B cell (primary cell): ENCODE results near the gene NIPSNAP2. TPM values are rescaled to one million over a fixed set of nuclear protein-coding genes. Genes with fewer than 3 reads are reported as not detected.

ENCODE experiments used
- ATAC-seq: fragments of 200-7000 bp; cut with Tn5 transposase; one replicate; pipeline ENCODE4 v1.10.0; 2021; ENCODE audit warnings: low read depth, mild to moderate bottlenecking, moderate number of reproducible peaks, moderate library complexity
- CTCF ChIA-PET: fragments of 350-600 bp; sonication (Branson Sonifier 250); formaldehyde crosslinking; loops from one replicate; lab custom pipeline; 2021; ENCODE audit warnings: antibody characterized with exemption, inconsistent platforms; lab: Charles Lee
- POLR2A ChIA-PET: fragments of 350-600 bp; sonication (Branson Sonifier 250); formaldehyde crosslinking; loops from one replicate; lab custom pipeline; 2021; ENCODE audit warnings: antibody characterized with exemption; lab: Charles Lee
- DNase-seq: peaks from one replicate; pipeline ENCODE4 v3.0.0; 2013
- H2AFZ ChIP-seq: 2 replicates; pipeline ENCODE4 v1.6.1; 2012; ENCODE audit warnings: mild to moderate bottlenecking, low read depth, low read length; ENCODE audit not compliant: insufficient read depth, poor library complexity, severe bottlenecking
- H3K27ac ChIP-seq, 2 donors: 1 replicate in 1 of 2; 2 replicates in 1 of 2; pipeline ENCODE4 v1.5.1; 2012 to 2013; ENCODE audit warnings: low read length in 2 of 2, mild to moderate bottlenecking in 2 of 2, moderate library complexity in 1 of 2
- H3K27me3 ChIP-seq, 4 experiments: fragments of 200-600 bp in 1 of 4; sonication (generic) in 1 of 4; replicated peaks in 1 of 4; 1 replicate in 2 of 4; 2 replicates in 2 of 4; pipeline versions ENCODE4 v1.6.1 to v1.7.0; 2013 to 2016; ENCODE audit warnings: low read length in 3 of 4, mild to moderate bottlenecking in 2 of 4, mixed read lengths in 1 of 4, moderate library complexity in 1 of 4; ENCODE audit not compliant: insufficient read depth in 4 of 4, control insufficient read depth in 3 of 4; ENCODE audit errors: control extremely low read depth in 1 of 4
- H3K36me3 ChIP-seq, 2 experiments: replicated peaks in 1 of 2; 1 replicate in 1 of 2; 2 replicates in 1 of 2; pipeline versions ENCODE4 v1.6.1 to v1.7.1; 2013; ENCODE audit warnings: low read length in 1 of 2; ENCODE audit not compliant: insufficient read depth in 2 of 2, control insufficient read depth in 1 of 2; ENCODE audit errors: control extremely low read depth in 1 of 2, extremely low read depth in 1 of 2
- H3K4me1 ChIP-seq, 2 donors: fragments of 200-600 bp in 1 of 2; sonication (generic) in 1 of 2; 1 replicate in 1 of 2; 2 replicates in 1 of 2; pipeline versions ENCODE4 v1.5.1 to v1.6.1; 2013 to 2017; ENCODE audit warnings: low read length in 2 of 2; ENCODE audit not compliant: control insufficient read depth in 2 of 2, insufficient read depth in 2 of 2
- H3K4me2 ChIP-seq: replicated peaks from 2 replicates; pipeline ENCODE3; 2012; ENCODE audit warnings: mild to moderate bottlenecking, low read depth, low read length; ENCODE audit not compliant: poor library complexity, severe bottlenecking
- H3K4me3 ChIP-seq, 5 experiments: fragments of 200-600 bp in 1 of 5; sonication (generic) in 1 of 5; 1 replicate in 3 of 5; 2 replicates in 2 of 5; pipeline versions ENCODE4 v1.5.1 to v1.7.0; 2011 to 2016; ENCODE audit warnings: low read length in 4 of 5, mild to moderate bottlenecking in 4 of 5, low read depth in 2 of 5, control low read depth in 1 of 5, moderate library complexity in 1 of 5; ENCODE audit not compliant: insufficient read depth in 1 of 5; ENCODE audit errors: control extremely low read depth in 1 of 5, extremely low read depth in 1 of 5
- H3K79me2 ChIP-seq: fragments of 200-600 bp; sonication (generic); one replicate; pipeline ENCODE4 v1.6.0; 2016; ENCODE audit warnings: low read length; ENCODE audit not compliant: control insufficient read depth, insufficient read depth
- H3K9ac ChIP-seq: fragments of 200-600 bp; sonication (generic); 2 replicates; pipeline ENCODE4 v1.6.1; 2017; ENCODE audit warnings: mild to moderate bottlenecking, low read length, moderate library complexity
- H3K9me3 ChIP-seq, 3 donors: one replicate each; pipeline versions ENCODE4 v1.6.1 to v1.7.1; 2013; ENCODE audit warnings: low read length in 2 of 3; ENCODE audit not compliant: control insufficient read depth in 2 of 3, insufficient read depth in 1 of 3; ENCODE audit errors: control extremely low read depth in 1 of 3
- H4K20me1 ChIP-seq: 2 replicates; pipeline ENCODE4 v1.6.0; 2012; ENCODE audit warnings: mild to moderate bottlenecking, low read length; ENCODE audit not compliant: insufficient read depth, control insufficient read depth, poor library complexity, severe bottlenecking
- H3K27ac Mint-ChIP-seq: one replicate; pipeline ENCODE4 v1.8.0; 2021; ENCODE audit warnings: mixed read lengths
- H3K27me3 Mint-ChIP-seq: one replicate; pipeline ENCODE4 v1.8.0; 2021; ENCODE audit warnings: mixed read lengths
- H3K4me1 Mint-ChIP-seq: one replicate; pipeline ENCODE4 v1.8.0; 2021; ENCODE audit warnings: mixed read lengths
- H3K4me3 Mint-ChIP-seq: one replicate; pipeline ENCODE4 v1.8.0; 2021; ENCODE audit warnings: mixed read lengths
- H3K9me3 Mint-ChIP-seq: one replicate; pipeline ENCODE4 v1.8.0; 2022; ENCODE audit warnings: mixed read lengths; ENCODE audit not compliant: insufficient read depth
- CTCF ChIP-seq: fragments of 200-600 bp; IDR thresholded peaks from one replicate; pipeline ENCODE4 v1.8.0; 2022; ENCODE audit warnings: antibody characterized with exemption, mild to moderate bottlenecking
- EZH2 ChIP-seq: IDR thresholded peaks from 2 replicates; pipeline ENCODE4 v1.6.1; 2012; ENCODE audit warnings: borderline replicate concordance, low read depth, mild to moderate bottlenecking, moderate library complexity, low read length; ENCODE audit not compliant: insufficient read depth, poor library complexity, severe bottlenecking
- WGBS: methylation state at CpG from one replicate; pipeline ENCODE4 v1.1.5; 2013; ENCODE audit warnings: missing lambda C conversion rate; ENCODE audit not compliant: insufficient coverage; 5-methylcytosine and 5-hydroxymethylcytosine counted together
- intact Hi-C: fragments of 100-400 bp; cut with micrococcal nuclease; formaldehyde crosslinking; loops from one replicate; pipeline ENCODE4 v1.10.0; 2022
- polyA plus RNA-seq: library from polyadenylated mRNA; depleted of rRNA; stranded (reverse); fragments of >200 nt; gene quantifications from 2 replicates; pipeline ENCODE4 v1.2.3, GENCODE V29; 2012
- total RNA-seq, 2 donors: library from RNA; stranded (reverse); fragments of 120-200 nt in 1 of 2; gene quantifications; 1 replicate in 1 of 2; 2 replicates in 1 of 2; pipeline versions ENCODE4 v1.2.3 to v1.2.4, GENCODE V29; 2013 to 2022

NIPSNAP2 gene
- total and polyA plus RNA-seq, 2 donors (not counting 1 experiment from before 2014, with no cell fraction given), result 19.6 to 40.4 TPM

- Histone ChIP-seq H3K9me3 (no peaks in the 10 kb centered on the region), H3K27ac (no peak overlapping the region), H3K36me3 (peaks cover 0 to 5% of the 10 kb centered on the region in 2 experiments), H3K27me3 (no peaks in the 10 kb centered on the region), H3K9ac (no peak overlapping the region), H4K20me1 (no peaks in the 10 kb centered on the region), H3K4me2 (no peak overlapping the region), H3K4me1 (peaks cover 5 to 19% of the 10 kb centered on the region in 2 donors), H3K4me3 (no peak overlapping the region), H3K79me2 (peaks cover 12% of the 10 kb centered on the region), H2AFZ (no peak overlapping the region)
- H3K4me1 Mint-ChIP-seq, result peaks cover 13% of the 10 kb centered on the region
- intact Hi-C loops, result no loop called here
- H3K27ac Mint-ChIP-seq, result no peak overlapping the region
- POLR2A ChIA-PET, result no interaction called here
- peak overlapping the region; percentile 96 for H3K4me3 Mint-ChIP-seq
- ATAC-seq (no peak), DNase-seq (no peak)
- CTCF ChIA-PET, result interaction anchor here (1.7 kb wide), 1 partner anchor 10 kb away, joined by 9 read pairs; the partner anchor contains the start of gene NIPSNAP2
- no peak for TF ChIP-seq CTCF
- no peak for TF ChIP-seq EZH2
- 89% methylated on average over 11 of the region's 11 CpGs for WGBS
- no peaks in the 10 kb centered on the region for H3K9me3 Mint-ChIP-seq
- H3K27me3 Mint-ChIP-seq, result no peaks in the 10 kb centered on the region
Observed at GRCh38 chr7:55953707-55954475, 10.5 kb upstream of the NIPSNAP2 start.

- 100% methylated on average over 4 of the region's 4 CpGs for WGBS
- Histone ChIP-seq H3K27ac (no peak overlapping the region), H3K4me1 (peaks cover 4 to 10% of the 10 kb centered on the region in 2 donors), H3K36me3 (peaks cover 0 to 5% of the 10 kb centered on the region in 2 experiments), H4K20me1 (no peaks in the 10 kb centered on the region), H3K9ac (no peak overlapping the region), H3K27me3 (no peaks in the 10 kb centered on the region), H3K4me3 (no peak overlapping the region), H3K4me2 (no peak overlapping the region), H2AFZ (no peak overlapping the region), H3K79me2 (peaks cover 16% of the 10 kb centered on the region), H3K9me3 (no peaks in the 10 kb centered on the region)
- no peak overlapping the region for H3K4me3 Mint-ChIP-seq
- ChIA-PET POLR2A (no interaction called here), CTCF (no interaction called here)
- H3K9me3 Mint-ChIP-seq, result no peaks in the 10 kb centered on the region
- DNase-seq, result no peak
- ATAC-seq, result no peak
- no peak overlapping the region for H3K27ac Mint-ChIP-seq
- H3K4me1 Mint-ChIP-seq, result peaks cover 9% of the 10 kb centered on the region
- no peaks in the 10 kb centered on the region for H3K27me3 Mint-ChIP-seq
- no peak for TF ChIP-seq CTCF
- TF ChIP-seq EZH2, result no peak
- intact Hi-C loops, result no loop called here
Observed at GRCh38 chr7:55957190-55957589, 7.2 kb upstream of the NIPSNAP2 start.
